Neuronal stem cell (in vitro differentiated cells): ENCODE data around the gene SGK1.
A peak's percentile ranks its signal among the peaks of the same experiment; 100 is the strongest.

Source experiments
- DNase-seq: peaks from one replicate; pipeline ENCODE4 v3.0.0-alpha.2; 2013; ENCODE audit warnings: low spot score
- H2AFZ ChIP-seq: one replicate; pipeline ENCODE4 v1.6.1; 2013; ENCODE audit warnings: mild to moderate bottlenecking, low read length, inconsistent platforms
- H2AK5ac ChIP-seq: 2 replicates; pipeline ENCODE4 v1.6.1; 2013; ENCODE audit warnings: low read depth, mild to moderate bottlenecking, inconsistent platforms, low read length, moderate library complexity, mixed read lengths
- H2BK120ac ChIP-seq: 2 replicates; pipeline ENCODE4 v1.6.1; 2013; ENCODE audit warnings: low read depth, mild to moderate bottlenecking, inconsistent platforms, low read length, moderate library complexity, mixed read lengths
- H2BK12ac ChIP-seq: one replicate; pipeline ENCODE4 v1.6.1; 2013; ENCODE audit warnings: low read length, inconsistent platforms
- H2BK15ac ChIP-seq: 2 replicates; pipeline ENCODE4 v1.6.1; 2013; ENCODE audit warnings: mild to moderate bottlenecking, low read length, inconsistent platforms, mixed read lengths
- H2BK5ac ChIP-seq: one replicate; pipeline ENCODE4 v1.6.1; 2013; ENCODE audit warnings: inconsistent platforms, mild to moderate bottlenecking, low read length, moderate library complexity
- H3K14ac ChIP-seq: one replicate; pipeline ENCODE4 v1.6.1; 2013; ENCODE audit warnings: low read length, inconsistent platforms
- H3K18ac ChIP-seq: 2 replicates; pipeline ENCODE4 v1.6.1; 2013; ENCODE audit warnings: low read length, inconsistent platforms
- H3K23ac ChIP-seq: 2 replicates; pipeline ENCODE4 v1.6.1; 2013; ENCODE audit warnings: low read depth, mild to moderate bottlenecking, mixed read lengths, low read length, inconsistent platforms; ENCODE audit not compliant: poor library complexity
- H3K27ac ChIP-seq: replicated peaks from 3 replicates; pipeline ENCODE4 v1.5.1; 2013; ENCODE audit warnings: low read length, inconsistent platforms
- H3K27me3 ChIP-seq, 3 experiments: 2 replicates each; pipeline ENCODE4 v1.6.1; 2013; ENCODE audit warnings: low read length in 3 of 3, mild to moderate bottlenecking in 2 of 3, inconsistent platforms in 1 of 3, low read depth in 1 of 3, mixed read lengths in 1 of 3, moderate library complexity in 1 of 3; ENCODE audit not compliant: control insufficient read depth in 3 of 3, insufficient read depth in 3 of 3
- H3K36me3 ChIP-seq, 2 donors: replicated peaks in 1 of 2; 2 replicates each; pipeline ENCODE4 v1.6.1; 2013; ENCODE audit warnings: low read length in 2 of 2; ENCODE audit not compliant: control insufficient read depth in 2 of 2, insufficient read depth in 2 of 2
- H3K4ac ChIP-seq: 2 replicates; pipeline ENCODE4 v1.6.1; 2013; ENCODE audit warnings: inconsistent platforms, mild to moderate bottlenecking, low read length, moderate library complexity
- H3K4me1 ChIP-seq, 2 donors: 1 replicate in 1 of 2; 2 replicates in 1 of 2; pipeline ENCODE4 v1.6.1; 2013; ENCODE audit warnings: low read length in 2 of 2, low read depth in 1 of 2; ENCODE audit not compliant: control insufficient read depth in 2 of 2, insufficient read depth in 1 of 2
- H3K4me2 ChIP-seq: one replicate; pipeline ENCODE4 v1.6.1; 2013; ENCODE audit warnings: mild to moderate bottlenecking, low read length, inconsistent platforms; ENCODE audit not compliant: insufficient read depth, poor library complexity, severe bottlenecking
- H3K4me3 ChIP-seq, 2 donors: 2 replicates each; pipeline ENCODE4 v1.5.1; 2013; ENCODE audit warnings: low read length in 2 of 2, mild to moderate bottlenecking in 2 of 2, inconsistent platforms in 1 of 2, moderate library complexity in 1 of 2
- H3K79me1 ChIP-seq: one replicate; pipeline ENCODE4 v1.6.1; 2013; ENCODE audit warnings: low read depth, mild to moderate bottlenecking, inconsistent platforms, low read length, moderate library complexity
- H3K9ac ChIP-seq: one replicate; pipeline ENCODE4 v1.6.1; 2013; ENCODE audit warnings: mild to moderate bottlenecking, low read depth, low read length, inconsistent platforms; ENCODE audit not compliant: poor library complexity
- H3K9me3 ChIP-seq, 2 donors: replicated peaks in 1 of 2; 2 replicates each; pipeline versions ENCODE3 to v1.6.1; 2013; ENCODE audit warnings: low read length in 2 of 2, mild to moderate bottlenecking in 2 of 2, inconsistent platforms in 1 of 2, low read depth in 1 of 2, mixed read lengths in 1 of 2, moderate library complexity in 1 of 2; ENCODE audit not compliant: control insufficient read depth in 2 of 2, insufficient read depth in 1 of 2
- H4K8ac ChIP-seq: one replicate; pipeline ENCODE4 v1.6.1; 2013; ENCODE audit warnings: low read depth, mild to moderate bottlenecking, inconsistent platforms, low read length, moderate library complexity
- H4K91ac ChIP-seq: one replicate; pipeline ENCODE4 v1.6.1; 2013; ENCODE audit warnings: low read length, low read depth, mild to moderate bottlenecking, inconsistent platforms; ENCODE audit not compliant: poor library complexity
- WGBS, 2 donors: extraction: QIAGEN DNeasy Blood & Tissue Kit; methylation state at CpG; one replicate each; pipeline ENCODE4 v1.1.7; 2013; ENCODE audit warnings: missing lambda C conversion rate in 2 of 2, mixed read lengths in 1 of 2; ENCODE audit not compliant: insufficient read length in 2 of 2, insufficient replicate concordance in 1 of 2; ENCODE audit errors: extremely low coverage in 2 of 2; 5-methylcytosine and 5-hydroxymethylcytosine counted together

SGK1 gene

DNA sequence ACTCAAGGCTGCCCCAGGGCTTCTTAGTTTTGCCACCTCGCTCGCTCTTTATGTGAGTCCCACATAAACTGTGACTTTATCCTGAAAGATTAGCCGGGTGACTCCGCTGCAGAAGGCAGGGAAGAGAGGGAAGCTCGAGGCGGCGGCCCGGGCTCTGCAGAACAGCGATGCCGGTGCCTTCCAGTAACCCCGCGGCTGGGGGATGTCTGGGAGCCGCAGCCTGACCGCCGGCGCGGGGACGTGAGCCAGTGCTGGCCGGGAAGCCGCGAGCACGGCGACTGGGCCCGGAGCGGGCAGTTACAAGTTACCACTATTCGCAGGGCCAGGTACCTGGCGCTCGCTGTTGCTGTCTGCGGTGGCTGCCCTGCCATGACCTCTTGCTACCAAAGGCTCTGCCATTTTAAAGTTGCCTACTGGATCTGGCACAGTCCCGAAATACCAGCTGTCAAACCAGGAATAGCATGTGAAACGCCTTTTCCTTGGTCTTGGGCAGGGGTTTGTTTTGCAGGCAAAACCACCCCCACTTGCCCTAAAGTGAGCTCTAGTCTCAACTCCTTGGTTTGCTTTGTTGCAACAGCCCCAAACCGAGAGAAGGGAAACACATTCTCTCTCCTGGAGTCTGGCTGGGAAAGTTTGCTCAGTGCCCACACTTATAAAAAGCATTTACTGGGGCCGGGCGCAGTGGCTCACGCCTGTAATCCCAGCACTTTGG lies 141.5 kb downstream of the SGK1 start:
- H2BK5ac ChIP-seq: no peak overlapping the region
- peaks cover 0 to 24% (median 0%) of the 10 kb centered on the region in 3 experiments for H3K27me3 ChIP-seq
- no peak overlapping the region for H3K4ac ChIP-seq
- H2AFZ ChIP-seq: peak overlapping the region; percentile 99
- no peak overlapping the region for H2BK12ac ChIP-seq
- no peak overlapping the region for H3K23ac ChIP-seq
- no CpG with 5 or more reads among the region's 35 CpGs for WGBS, 2 donors
- H3K18ac ChIP-seq: peak overlapping the region; percentile 20
- no peak for DNase-seq
- H4K8ac ChIP-seq: peak overlapping the region; percentile 52
- peak overlapping the region; percentile 89 for H3K4me2 ChIP-seq
- H4K91ac ChIP-seq: no peak overlapping the region
- no peak overlapping the region for H2AK5ac ChIP-seq
- H3K79me1 ChIP-seq: no peaks in the 10 kb centered on the region
- no peak overlapping the region for H3K14ac ChIP-seq
- no peak overlapping the region for H3K27ac ChIP-seq
- H3K9ac ChIP-seq: no peak overlapping the region
- H3K9me3 ChIP-seq: no peaks in the 10 kb centered on the region
- peak overlapping the region; percentile 7 to 57 for H3K4me3 ChIP-seq
- H3K36me3 ChIP-seq: peaks cover 0 to 2% of the 10 kb centered on the region in 2 donors
- H2BK120ac ChIP-seq: no peak overlapping the region
- peaks cover 0 to 5% of the 10 kb centered on the region in 2 donors for H3K4me1 ChIP-seq
- no peak overlapping the region for H2BK15ac ChIP-seq

- H3K27ac ChIP-seq: peak overlapping the region; percentile 85
- no peak overlapping the region for H3K4ac ChIP-seq
- peak; percentile 52 for DNase-seq
- peak overlapping the region; percentile 21 for H2BK120ac ChIP-seq
- H2BK15ac ChIP-seq: peak overlapping the region; percentile 90
- peak overlapping the region; percentile 99 for H2AFZ ChIP-seq
- peak overlapping the region; percentile 96 for H3K18ac ChIP-seq
- peak overlapping the region; percentile 44 for H2AK5ac ChIP-seq
- WGBS, 2 donors: no CpG with 5 or more reads among the region's 44 CpGs
- peak overlapping the region; percentile 79 for H2BK5ac ChIP-seq
- peak overlapping the region; percentile 89 for H3K4me2 ChIP-seq
- H3K79me1 ChIP-seq: no peaks in the 10 kb centered on the region
- peak overlapping the region; percentile 77 for H3K14ac ChIP-seq
- H4K8ac ChIP-seq: peak overlapping the region; percentile 52
- H3K23ac ChIP-seq: peak overlapping the region; percentile 94
- no peak overlapping the region for H4K91ac ChIP-seq
- H3K36me3 ChIP-seq: peaks cover 0 to 2% of the 10 kb centered on the region in 2 donors
- peaks cover 0 to 24% (median 0%) of the 10 kb centered on the region in 3 experiments for H3K27me3 ChIP-seq
- H3K9me3 ChIP-seq: no peaks in the 10 kb centered on the region
- H3K9ac ChIP-seq: peak overlapping the region; percentile 51
- peaks cover 0 to 5% of the 10 kb centered on the region in 2 donors for H3K4me1 ChIP-seq
- H3K4me3 ChIP-seq: peak overlapping the region; percentile 57 to 90
- no peak overlapping the region for H2BK12ac ChIP-seq
Observed at GRCh38 chr6:134175532-134176263, 142.2 kb downstream of the SGK1 start.

DNA sequence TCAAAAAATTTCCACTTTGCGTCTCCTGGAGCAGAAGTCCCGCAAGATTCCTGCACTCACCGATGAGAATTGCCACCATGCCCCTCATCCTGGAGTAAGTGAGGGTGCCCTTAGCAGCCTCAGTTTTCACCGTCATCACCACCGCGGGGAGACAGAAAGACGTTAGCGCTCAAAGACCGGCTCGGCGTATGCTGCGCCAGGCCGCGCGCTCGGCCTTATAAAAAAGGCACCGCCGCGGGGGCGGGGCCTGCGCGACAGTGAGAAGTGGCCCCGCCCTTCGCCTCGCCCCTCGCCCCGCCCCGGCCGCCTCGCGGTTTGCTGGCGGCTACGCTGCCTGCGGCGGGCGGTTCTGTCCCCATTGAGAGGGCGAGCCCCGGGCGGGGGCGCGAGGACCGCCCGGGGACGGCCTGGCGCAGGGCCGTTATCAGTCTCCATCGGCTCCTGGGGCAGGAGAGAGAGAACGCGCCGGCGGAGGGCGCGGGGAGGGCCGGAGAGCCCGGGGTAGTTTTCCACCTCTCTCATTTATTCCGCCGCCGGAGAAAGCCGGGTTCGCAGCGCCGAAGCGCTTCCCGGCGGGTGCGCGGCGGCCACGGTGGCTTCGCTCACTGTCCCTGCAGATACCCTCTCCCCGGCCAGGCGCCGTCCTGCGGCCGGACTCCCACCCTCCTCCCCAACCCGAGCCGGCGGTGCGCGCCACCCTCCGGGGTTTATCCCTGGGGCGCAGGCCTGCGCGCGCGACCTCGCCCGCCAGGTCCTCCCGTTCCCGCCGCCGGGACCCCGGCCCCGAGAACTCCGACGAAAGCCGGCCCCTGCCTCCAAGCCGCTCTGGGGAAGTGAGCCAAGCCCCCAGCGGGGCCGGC lies 143.0 kb downstream of the SGK1 start:
- H3K79me1 ChIP-seq: no peaks in the 10 kb centered on the region

More for the DNA sequence above, 143.0 kb downstream of the SGK1 start:
- Histone ChIP-seq H4K91ac (no peak overlapping the region), H3K23ac (peak overlapping the region; percentile 94), H3K4me1 (peaks cover 0 to 5% of the 10 kb centered on the region in 2 donors), H2BK15ac (peak overlapping the region; percentile 90), H3K14ac (peak overlapping the region; percentile 77), H2BK120ac (peak overlapping the region; percentile 21), H2AK5ac (peak overlapping the region; percentile 44), H2AFZ (peak overlapping the region; percentile 99), H3K27ac (peak overlapping the region; percentile 85), H3K27me3 (peaks cover 0 to 24% (median 0%) of the 10 kb centered on the region in 3 experiments), H3K9me3 (no peaks in the 10 kb centered on the region), H3K4me3 (peak overlapping the region; percentile 57 to 90), H2BK12ac (no peak overlapping the region), H3K4ac (no peak overlapping the region), H3K4me2 (peak overlapping the region; percentile 90), H3K9ac (peak overlapping the region; percentile 51), H4K8ac (no peak overlapping the region), H2BK5ac (peak overlapping the region; percentile 79), H3K36me3 (peaks cover 0 to 2% of the 10 kb centered on the region in 2 donors), H3K18ac (peak overlapping the region; percentile 96)
- DNase-seq: peak; percentile 93
- no CpG with 5 or more reads among the region's 100 CpGs for WGBS, 2 donors
